NCI-H524 (cell line): ENCODE data around the gene CHAT.

Experiments used
- DNase-seq, 2 experiments: peaks; one replicate each; lab custom pipeline; 2025; lab: John Stamatoyannopoulos, UW

The CHAT gene

GRCh38 chr10:49613882-49614241 is at the start of gene CHAT:
Gene CHAT, plus strand, starts transcription at chr10:49614037. Its CDS starts 153 bp downstream, at chr10:49614190.
- no peak for DNase-seq

DNA sequence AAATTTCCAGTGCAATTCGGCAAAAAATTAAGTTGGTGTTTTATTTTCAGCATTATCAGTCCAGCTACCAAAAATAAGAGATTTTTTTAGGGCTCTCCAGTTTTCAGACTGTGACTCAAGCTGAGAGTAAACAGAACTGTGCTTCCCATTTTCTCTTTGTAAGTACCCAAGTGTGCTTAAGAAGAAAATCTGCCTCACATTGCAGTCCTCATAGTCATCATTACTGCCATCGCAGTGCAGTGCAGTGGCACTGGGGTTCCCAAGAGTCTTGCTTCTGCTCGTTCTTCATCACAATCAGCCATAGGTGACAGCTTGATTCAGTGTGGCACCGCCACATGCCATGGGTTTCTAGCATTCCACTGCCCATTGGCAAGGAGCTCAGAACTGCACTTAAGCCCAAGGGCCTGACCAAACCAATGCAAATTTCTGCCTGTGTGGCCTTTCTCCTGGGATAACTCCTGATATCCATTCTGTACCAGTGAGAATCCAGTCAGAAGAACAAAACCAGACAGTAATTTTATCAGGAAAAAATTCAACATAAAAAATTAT is 49.3 kb upstream of the CHAT start:
- no peak for DNase-seq

DNA sequence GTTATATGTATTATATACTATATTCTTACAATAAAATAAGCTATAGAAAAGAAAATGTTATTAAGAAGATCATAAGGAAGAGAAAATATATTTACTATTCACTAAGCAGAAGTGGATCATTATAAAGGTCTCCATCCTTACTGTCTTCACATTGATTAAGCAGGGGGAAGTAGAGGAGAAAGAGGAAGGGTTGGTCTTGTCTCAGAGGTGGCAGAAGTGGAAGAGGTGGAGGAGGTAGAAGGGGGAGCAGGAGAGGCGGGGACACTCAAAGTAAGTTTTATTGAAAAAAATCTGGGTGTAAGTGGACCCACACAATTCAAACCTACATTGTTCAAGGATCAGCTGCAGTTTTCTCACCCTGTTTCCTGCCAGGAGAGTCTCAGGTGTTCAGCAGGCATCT is 46.0 kb upstream of the CHAT start:
- no peak for DNase-seq

- no peak for DNase-seq
Measured at GRCh38 chr10:49568235-49568634, 45.6 kb upstream of the CHAT start.

GRCh38 chr10:49569031-49569631 is 44.7 kb upstream of the CHAT start:
- no peak for DNase-seq

DNA sequence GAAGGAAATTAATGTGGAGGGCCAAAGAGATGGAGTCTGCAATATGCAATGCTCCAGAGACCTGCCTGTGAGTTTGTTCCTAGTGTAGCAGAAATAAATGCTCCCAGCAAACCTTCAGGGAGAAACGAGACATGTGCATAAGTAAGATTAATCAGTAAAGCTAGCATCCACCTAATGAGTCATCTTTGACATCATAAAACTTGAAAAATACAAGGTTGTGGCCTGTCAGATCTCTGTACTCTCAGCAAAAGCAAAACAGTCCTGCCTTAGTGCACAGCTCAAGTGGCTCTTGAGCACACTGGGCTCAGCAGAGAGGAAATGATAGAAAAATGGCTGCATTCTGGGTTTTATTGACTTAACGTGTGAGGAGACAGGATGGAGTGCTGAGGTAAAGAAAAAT is 42.4 kb upstream of the CHAT start:
- no peak for DNase-seq

- DNase-seq, result peak; percentile 48 to 69
Measured at GRCh38 chr10:49572594-49573114, 41.2 kb upstream of the CHAT start.

GRCh38 chr10:49575489-49576072 is 38.3 kb upstream of the CHAT start:
- DNase-seq, result no peak

- DNase-seq, result no peak
Measured at GRCh38 chr10:49577182-49577925, 36.5 kb upstream of the CHAT start.

DNA sequence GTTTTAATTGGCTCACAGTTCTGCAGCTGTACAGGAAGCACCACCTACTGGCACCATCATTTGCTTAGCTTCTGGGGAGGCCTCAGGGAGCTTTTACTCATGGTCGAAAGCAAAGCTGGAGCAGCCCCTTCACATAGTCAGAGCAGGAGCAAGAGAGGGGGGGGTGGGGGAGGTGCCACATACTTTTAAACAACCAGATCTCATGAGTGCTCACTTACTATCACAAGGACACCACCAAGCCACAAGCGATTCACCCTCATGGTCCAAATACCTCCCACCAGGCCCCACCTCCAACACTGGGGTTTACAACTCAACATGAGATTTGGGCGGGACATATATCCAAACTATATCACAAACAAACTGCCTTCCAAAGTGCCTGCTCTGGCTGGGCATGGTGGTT is 35.4 kb upstream of the CHAT start:
- no peak for DNase-seq

- DNase-seq, result no peak
Measured at GRCh38 chr10:49579621-49580020, 34.2 kb upstream of the CHAT start.

DNA sequence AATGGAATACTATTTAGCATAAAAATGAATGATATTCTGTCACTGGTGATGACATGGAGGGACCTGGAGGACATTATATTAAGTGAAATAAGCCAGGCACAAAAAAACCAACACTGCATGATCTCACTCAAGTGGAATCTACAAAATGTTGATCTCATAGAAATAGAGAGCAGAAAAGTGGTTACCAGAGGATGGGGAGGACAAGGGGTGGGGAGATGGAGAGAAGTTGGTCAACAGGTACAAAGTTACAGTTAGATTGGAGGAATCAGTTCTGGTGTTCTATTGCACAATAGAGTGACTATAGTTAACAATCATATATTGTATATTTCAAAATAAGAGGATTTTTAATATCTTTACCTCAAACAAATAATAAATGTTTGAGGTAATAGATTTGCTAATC is 28.4 kb upstream of the CHAT start:
- no peak for DNase-seq

GRCh38 chr10:49587981-49588380 is 25.9 kb upstream of the CHAT start:
- DNase-seq, result no peak

- DNase-seq, result peak in 1 of 2 experiments; percentile 56
Measured at GRCh38 chr10:49592726-49593563, 20.9 kb upstream of the CHAT start.

GRCh38 chr10:49593564-49593875 is 20.3 kb upstream of the CHAT start:
- DNase-seq, result no peak

GRCh38 chr10:49593998-49594397 is 19.8 kb upstream of the CHAT start:
- no peak for DNase-seq

GRCh38 chr10:49594594-49594993 is 19.2 kb upstream of the CHAT start:
- peak in 1 of 2 experiments; percentile 26 for DNase-seq

- no peak for DNase-seq
Measured at GRCh38 chr10:49595003-49595712, 18.7 kb upstream of the CHAT start.

DNA sequence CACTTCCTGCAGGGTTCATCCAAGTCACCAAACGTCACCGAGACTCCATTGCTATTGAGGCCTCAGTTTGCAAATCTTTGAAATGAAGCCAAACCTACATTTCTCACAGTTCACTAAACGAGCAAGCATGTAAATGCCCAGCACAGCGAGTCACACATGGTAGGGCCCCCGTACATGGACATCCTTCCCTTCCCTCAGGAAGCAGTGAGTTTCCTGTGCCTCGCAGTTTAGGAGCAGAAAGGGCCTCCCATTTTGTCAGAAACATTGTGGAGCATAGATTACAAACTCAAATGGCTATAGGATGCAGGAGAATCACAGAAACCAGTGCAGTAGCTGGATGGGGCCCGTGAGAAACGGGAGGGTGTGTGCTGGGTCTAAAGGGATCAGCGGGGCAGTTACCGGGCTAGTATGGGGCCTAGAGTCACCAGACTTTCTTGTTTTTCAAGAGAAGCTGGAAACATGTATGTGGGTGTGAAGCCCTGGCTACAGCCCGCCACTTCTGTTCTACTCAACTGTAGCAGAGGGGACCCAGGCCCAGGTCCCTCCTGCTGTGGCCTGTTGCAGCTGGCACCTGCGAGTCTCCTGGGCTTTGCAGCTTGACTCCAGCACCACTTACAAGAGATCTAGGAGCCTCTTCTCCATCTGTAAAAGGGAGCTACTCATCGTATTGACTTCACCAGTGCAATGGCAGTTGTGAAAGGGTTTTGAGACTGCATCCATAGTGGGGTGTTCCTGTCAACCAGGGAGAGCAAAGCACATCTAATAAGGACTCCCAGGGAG is 17.9 kb upstream of the CHAT start:
- DNase-seq, result no peak

- no peak for DNase-seq
Measured at GRCh38 chr10:49596493-49596809, 17.4 kb upstream of the CHAT start.

GRCh38 chr10:49596836-49597235 is 17.0 kb upstream of the CHAT start:
- DNase-seq, result no peak
